Stromal cell of bone marrow (primary cell): ENCODE results near the gene MGAT4C.

ENCODE experiments used
- DNase-seq: peaks from one replicate; pipeline ENCODE4 v3.0.0-alpha.2; 2012; ENCODE audit warnings: low read depth

Gene MGAT4C

DNA sequence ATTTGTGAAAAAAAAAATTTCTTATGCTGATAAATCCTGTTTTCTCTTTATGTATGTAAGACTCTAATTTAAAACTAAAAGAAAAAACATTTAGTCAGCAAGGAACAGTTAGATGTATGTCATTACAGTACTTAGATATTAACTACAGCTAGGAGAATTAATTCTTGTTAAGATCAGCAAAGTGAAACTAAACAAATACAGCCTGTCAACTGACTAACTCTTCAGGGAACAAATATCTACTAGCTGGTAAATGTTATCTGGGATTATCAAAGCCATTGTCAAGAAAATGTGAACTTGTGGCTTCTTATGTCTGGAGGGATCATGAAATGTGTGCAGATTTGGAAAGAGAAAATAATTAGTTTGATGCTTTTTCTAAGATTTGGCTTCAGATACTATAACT lies 27.5 kb downstream of the MGAT4C start:
- no peak for DNase-seq

DNA sequence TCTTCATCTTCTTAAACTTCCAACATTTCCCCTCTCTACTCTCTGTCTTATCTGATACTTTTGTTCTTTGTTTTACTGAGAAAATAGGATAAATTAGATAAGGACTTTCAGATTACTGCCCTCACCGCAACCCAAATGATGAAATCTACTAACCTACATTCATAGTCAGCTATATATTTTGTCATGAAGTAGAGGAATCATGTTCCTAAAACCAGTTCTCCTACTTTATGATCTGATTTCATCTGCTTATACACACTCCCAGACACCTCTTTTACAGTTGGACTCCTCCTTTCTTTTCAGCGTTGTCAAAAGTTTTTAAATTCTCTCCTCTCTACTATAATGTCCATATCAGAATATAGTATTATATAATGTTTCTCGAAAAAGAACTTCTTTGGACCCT lies 29.7 kb downstream of the MGAT4C start:
- no peak for DNase-seq

- no peak for DNase-seq
Observed at GRCh38 chr12:86216591-86216990, 39.6 kb downstream of the MGAT4C start.

GRCh38 chr12:86213012-86213411 lies 43.2 kb downstream of the MGAT4C start:
- no peak for DNase-seq

DNA sequence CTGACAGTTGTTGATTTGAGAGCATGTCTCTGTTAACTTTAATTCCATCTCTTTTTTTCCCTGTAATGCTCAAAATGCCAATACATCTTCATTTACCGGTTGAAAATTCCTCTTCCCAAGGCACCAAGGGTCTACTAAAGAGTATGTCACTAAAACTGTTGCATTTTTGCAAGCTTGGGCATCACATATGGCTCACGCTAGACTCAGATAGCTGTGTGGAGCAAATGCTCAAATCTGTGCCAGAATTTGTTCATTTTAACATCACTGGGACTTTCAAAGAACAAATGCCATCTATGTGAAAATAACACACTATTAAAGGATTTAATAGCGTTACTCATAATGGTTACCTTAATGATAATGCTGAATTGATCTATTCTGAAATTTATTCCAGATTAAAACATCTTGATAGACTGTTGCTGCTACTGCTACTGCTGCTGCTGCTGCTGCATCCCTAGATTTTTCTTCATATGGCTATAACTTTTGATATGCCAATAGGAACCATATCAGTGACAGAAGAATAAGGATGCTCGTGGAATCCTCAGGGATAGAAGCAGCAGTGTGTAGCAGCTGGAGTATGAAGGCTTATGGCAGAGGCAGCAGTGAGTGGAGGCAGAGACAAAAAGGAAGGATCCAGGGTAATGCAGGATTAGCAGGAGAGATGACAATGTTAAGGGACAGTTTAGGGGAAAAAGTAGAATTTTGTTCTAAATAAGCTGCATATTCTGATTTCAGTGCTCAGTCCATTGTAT lies 57.3 kb downstream of the MGAT4C start:
- DNase-seq, result no peak

- no peak for DNase-seq
Observed at GRCh38 chr12:86196465-86196864, 59.7 kb downstream of the MGAT4C start.

- DNase-seq, result no peak
Observed at GRCh38 chr12:86194721-86195120, 61.5 kb downstream of the MGAT4C start.

- DNase-seq, result no peak
Observed at GRCh38 chr12:86193931-86194330, 62.3 kb downstream of the MGAT4C start.

DNA sequence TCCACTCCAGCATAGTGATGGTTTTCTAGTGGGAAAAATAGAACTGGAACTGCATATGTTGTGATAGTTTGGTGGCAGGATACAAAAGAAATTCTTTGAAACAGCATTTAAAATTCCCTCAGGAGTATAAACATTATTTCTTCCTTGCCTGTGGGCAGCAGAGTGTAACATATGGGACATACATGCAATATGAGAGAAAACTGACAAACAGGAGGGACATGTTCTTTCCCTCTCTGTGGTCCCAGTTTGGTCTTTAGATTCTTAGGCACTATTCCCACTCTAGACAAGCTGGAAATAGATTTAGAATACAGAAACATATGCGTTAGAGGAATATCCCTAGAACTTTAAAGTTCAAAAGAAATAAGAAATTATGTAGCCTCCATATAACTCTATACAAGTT lies 68.0 kb downstream of the MGAT4C start:
- no peak for DNase-seq

- DNase-seq, result no peak
Observed at GRCh38 chr12:86186449-86186848, 69.7 kb downstream of the MGAT4C start.

GRCh38 chr12:86179855-86180254 lies 76.3 kb downstream of the MGAT4C start:
- no peak for DNase-seq

DNA sequence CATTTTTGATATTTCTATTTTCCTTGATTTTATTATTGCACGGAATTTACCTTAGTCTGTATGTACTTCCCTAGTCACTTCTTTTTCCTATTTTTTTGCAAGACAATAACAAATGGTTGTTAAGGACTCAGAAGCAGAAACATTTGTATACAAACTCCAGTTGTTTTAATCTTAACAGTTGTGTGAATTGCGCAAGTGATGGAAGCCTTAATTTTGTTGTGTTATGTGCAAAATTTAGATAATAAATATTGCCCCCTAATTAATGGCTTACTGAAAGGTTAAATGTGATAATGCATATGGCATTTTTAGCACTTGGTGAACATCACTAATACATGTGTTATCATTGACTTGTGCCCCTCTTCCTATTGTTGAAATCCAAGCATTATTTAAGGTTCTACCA lies 82.0 kb downstream of the MGAT4C start:
- no peak for DNase-seq

DNA sequence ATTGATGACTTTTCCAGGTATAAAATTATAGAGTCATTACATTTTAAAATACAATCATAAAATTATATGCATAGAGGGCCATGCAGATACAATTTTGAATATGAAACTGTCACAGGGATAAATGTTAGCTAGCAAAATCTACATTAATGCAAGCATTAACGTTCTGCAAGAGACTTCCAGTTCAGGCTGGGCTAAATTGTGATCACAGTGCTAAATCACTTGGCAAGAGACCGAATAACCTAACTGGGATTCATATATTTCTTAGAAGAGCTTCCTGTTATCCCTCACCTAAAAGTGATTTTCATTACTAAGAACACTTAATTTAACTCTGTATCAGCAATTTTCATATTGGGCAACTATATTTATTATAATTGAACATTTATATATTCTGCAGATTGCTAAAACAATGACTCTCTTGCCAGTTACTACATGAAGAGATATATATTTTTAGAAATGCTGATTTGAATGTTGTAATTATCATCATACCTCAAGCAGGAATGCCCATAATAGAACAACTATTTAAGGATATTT lies 83.2 kb downstream of the MGAT4C start:
- DNase-seq, result no peak

DNA sequence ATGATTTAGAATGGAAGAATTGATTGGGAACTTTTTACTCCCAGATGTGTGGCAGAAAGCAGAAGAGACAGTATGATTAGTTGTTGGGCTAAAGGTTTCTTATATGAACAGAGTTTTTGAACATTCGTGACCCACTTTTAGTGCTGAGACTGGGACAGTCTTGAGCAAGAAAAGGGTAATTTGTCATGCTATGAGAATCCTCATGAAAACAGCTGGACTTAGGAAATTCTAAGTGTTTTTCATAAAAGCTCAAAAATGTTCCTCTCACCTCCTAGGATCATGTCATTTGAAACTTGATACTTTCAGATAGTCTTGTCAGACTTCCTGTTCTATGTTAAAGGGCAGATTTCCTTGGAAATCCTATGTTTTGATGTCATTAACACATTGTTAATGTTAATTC lies 86.1 kb downstream of the MGAT4C start:
- DNase-seq, result no peak

GRCh38 chr12:86158956-86159355 lies 97.2 kb downstream of the MGAT4C start:
- DNase-seq, result no peak

GRCh38 chr12:86154620-86155019 lies 101.6 kb downstream of the MGAT4C start:
- DNase-seq, result no peak

DNA sequence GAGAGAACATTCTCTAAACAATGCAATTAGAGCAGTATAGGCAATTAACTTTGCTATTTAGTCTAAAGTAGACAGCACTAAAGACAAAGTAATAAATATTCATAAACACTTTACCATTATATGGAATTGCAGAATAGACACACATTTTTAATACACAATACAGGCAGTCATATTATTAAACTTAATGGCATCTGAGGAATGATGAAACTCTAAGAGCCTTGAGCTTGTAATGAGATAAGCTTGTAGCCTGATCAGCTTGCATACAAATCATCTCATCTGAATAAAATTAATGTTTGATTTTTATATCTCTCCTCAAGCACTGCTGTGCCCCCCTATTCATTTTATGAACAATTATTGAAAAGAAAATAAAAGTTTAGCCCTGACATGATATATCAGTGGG lies 107.6 kb downstream of the MGAT4C start:
- DNase-seq, result no peak

DNA sequence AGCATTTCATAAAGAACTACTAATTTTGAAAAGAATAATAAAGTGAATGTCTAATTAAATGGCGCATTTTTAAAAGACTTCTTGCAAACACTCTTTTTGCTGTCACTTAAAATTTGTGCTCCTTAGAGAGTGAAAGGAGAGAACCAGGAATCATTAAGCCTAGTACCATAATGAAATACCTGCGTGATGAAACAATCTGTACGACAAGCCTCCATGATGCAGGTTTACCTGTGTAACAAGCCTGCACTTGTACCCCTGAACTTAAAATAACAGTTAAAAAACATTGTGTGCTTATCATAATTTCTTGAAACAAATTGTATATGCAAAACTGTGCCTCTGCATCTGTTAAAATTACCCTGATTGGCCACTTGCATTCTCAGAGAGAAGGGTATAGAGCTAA lies 108.1 kb downstream of the MGAT4C start:
- DNase-seq, result no peak

- DNase-seq, result no peak
Observed at GRCh38 chr12:86145156-86145555, 111.0 kb downstream of the MGAT4C start.

DNA sequence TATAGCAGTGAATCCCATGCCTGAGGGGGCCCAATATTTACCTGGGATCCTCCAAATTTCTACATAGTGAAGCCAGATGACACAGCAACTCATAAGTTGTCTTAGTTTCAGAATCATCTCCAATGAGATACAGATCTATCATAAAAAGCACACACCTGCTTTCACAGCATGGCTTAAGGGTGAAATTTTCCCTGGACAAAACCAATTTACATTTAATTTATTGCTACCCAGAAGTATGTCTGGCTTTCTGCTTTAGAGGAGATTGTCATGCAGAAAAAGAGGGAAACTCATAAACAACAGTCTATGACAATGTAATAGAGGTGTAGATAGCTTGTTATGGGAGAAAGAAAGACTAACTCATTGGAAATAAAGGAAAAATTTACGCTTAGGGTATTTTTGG lies 113.0 kb downstream of the MGAT4C start:
- no peak for DNase-seq

DNA sequence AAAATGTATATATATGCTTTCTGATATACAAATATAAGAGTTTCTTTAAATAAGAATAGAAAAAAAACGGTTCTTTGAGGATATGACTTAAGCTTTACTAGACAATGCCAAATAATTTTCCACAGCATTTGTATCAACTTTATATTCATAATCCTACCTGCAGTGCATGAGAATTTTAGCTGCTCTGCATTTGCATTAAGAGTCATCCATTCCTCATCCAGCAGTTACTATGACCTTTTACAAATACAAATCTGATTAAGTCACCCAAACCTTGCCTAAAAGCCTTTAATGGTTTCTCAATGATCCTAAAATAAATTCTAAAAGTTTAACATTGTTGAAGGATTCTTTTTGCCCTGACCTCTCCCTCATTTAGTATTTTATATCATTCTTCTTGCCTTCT lies 116.5 kb downstream of the MGAT4C start:
- DNase-seq, result no peak

DNA sequence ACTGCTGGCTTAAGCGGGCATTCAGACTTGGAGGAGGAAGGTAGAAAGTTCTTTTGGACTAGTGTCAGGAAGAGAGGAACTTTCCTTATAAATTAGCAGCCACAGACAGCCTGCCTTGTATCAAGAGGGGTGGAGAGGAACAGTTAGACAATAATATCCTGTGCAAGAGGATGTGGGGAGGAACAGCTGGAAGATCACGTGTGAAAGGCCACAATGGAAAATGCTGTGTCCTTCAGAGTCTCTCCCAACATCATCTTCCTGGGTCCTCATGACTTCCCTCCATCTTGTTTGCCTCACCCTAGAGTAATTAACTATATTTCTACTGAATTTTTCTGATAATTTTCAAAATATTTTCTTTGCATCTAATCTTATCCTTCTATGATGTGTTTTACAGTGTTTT lies 117.4 kb downstream of the MGAT4C start:
- DNase-seq, result no peak

GRCh38 chr12:86137936-86138335 lies 118.3 kb downstream of the MGAT4C start:
- DNase-seq, result peak; percentile 58

GRCh38 chr12:86134561-86134960 lies 121.6 kb downstream of the MGAT4C start:
- DNase-seq, result peak; percentile 18
